GM21360 (cell line): ENCODE results near the gene DAO.
"Not testable (repeated sequence)": the region's sequence is repeated elsewhere in the genome, so short reads cannot be mapped to it uniquely, and the experiment has no call there.

Experiments
- ATAC-seq: cut with Tn5 transposase; IDR thresholded peaks from one replicate; pipeline ENCODE4 v1.9.1; 2021; ENCODE audit warnings: mild to moderate bottlenecking, moderate library complexity; ENCODE audit not compliant: unreplicated experiment

The DAO gene

DNA sequence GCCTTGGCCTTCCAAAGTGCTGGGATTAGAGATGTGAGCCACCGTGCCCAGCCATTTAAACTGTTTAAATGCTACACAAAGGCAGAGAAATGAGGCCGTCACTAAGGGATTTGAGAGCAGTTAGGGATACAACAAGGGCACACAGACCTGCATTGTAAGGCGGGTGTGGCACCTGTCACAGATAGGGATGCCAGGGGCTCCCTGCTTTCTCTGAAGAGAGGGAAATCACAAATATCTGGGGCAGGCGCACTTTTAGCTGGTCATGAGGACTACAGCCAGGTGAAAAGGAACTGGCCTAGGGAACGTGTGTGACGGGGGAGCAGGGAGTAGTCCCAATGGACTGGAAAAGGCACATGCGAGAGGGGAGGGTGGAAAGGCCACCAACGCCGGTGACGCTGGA, 32.2 kb upstream of the DAO start:
- ATAC-seq, result no peak

DNA sequence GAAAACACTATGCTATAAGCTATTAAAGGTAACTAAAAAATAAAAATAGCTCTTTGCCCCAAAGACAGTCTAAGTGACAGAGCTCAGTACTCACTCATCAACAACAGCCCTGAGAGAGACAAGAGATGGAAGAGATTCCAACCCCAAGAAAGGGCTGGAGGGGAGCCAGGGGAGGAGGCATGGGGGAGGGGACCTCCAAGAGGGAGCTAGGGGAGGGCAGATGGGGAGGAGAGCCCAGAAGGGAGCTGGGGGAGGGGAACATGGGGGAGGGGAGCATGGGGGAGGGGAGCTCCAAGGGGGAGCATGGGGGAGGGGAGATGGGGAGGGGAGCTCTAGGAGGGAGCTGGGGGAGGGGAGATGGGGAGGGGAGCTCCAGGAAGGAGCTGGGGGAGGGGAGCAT, 30.2 kb upstream of the DAO start:
- ATAC-seq, result no peak

DNA sequence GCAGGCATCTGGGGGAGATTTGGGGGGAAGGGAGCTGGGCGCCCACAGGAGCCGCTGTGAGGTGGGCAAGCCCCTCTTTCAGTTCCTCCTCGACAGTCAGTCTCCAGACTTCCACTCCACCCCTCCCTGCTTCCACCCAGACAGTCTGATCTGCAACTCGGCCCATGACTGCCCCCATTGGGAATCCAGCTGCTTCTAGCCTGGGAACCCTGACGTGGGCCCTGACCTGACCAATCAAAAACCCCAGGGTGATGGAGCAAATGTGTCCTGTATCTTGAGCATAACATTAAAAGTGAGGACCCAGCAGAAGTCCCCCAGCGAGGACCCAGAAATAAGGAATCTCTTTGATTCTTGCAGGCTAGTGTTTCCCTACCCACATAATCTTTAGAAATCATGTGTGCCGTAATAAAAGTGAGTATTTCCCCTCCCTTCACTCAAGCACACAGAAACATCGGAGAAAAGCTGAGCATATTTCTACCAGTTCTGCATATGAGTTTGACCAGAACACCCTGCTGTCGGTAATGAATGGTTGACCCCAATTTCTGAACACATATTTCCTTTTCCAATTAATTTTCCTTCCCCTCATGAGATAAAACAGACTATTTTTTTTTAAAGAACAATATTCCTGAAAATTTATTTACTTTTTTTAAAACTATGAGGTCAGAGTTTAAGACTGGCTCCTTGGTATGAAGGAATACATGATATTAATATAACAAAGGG, 28.9 kb upstream of the DAO start:
- ATAC-seq, result peak; percentile 73

DNA sequence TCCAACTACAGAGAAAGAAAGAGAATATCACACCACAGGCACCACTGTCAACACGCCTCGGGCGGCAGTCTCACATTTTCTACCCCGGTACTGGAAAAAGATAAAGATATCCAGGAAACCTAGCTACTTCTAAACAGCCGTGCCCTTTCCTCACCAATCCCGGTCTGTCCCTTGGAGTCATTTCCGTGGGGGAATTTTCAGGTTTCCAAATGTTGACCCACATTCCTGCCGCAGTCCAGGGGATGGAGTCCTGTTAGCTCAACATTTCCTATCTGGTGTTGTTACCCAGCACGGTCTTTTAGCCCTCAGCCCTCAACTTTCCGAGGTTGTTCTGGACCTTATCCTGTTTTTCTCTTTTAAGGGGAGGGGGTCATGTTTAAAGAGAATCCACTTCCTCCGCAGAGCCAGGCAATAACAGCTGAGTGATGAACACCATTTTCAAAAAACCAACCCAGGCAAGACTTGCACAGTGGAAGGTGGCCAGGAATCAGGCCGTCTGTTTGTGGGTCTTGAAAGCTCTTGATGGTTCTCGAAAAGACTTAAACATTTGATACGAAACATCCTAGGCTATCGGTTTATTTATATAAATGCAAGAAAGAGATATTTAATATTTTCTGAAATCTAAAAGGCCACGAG, 27.1 kb upstream of the DAO start:
- ATAC-seq, result no peak

DNA sequence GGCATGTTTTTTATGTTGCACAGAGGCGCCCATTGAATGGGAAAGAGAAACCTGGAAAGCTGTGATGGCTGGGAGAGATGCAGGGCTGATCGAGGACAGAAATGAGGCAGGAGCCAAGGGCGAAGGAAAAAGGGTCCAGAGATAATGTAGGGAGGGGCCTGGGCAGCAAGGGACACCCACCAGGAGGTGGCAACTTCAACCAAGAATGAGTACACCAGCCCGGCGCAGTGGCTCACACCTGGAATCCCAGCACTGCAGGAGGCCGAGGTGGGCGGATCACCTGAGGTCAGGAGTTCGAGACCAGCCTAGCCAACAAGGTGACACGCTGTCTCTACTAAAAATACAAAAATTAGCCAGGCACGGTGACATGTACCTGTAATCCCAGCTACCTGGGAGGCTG, 26.5 kb upstream of the DAO start:
- ATAC-seq, result no peak

DNA sequence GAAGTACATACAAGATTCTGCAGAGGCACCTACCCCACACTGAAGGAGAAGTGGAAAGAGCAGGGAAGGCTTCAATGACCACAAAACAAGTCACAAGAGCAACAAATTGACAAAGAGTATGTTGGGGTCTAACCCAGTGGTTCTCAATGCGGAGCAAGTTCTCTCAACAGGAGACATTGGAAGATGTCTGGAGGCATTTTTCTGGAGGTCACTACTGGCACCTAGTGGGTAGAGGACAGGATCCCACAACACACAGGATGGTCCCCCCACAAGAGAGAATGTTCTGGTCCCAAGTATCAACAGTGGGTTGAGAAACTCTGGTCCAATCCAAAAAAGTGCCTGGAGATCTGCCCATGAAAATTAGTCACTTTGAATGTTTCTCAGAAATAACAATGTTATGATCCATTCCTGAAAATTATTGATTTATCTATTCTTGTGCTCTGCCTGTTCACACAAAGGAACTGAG, 25.9 kb upstream of the DAO start:
- no peak for ATAC-seq

DNA sequence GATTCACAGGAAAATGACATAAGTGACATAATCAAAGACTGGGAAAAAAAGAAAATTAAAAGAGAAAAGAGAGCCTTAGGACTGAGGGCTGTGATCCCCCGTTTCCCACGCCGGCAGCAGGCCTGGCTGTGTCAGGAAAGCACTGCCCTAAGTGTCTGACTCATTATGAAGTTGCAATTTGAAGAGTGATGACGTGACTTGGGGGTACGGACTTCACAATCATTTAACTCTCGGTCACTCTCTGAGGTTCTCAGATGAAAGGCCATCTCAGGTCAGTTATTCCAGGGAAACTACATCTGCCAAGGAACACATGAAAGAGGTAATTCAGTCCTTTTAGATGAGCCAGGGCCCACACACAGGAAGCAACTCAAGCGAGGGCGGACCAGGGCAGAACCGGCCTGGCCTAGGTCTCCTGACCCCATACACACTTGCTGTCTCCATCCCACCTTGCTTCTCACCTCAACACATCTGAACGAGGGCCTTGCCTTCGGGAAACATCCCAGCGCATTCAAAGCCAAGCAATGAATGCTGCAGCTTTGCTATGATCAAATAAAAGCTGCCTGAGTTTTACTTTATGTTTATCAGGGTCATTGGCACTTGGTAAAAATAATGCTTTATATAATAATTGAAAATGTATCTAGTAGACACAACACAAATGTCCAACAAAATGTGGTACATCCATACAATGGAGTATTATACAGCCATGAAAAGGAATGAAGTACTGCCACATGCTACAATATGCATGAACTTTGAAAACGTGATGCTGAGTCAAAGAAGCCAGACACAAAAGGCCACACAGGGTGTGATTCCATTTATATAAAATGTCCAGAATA, 25.2 kb upstream of the DAO start:
- ATAC-seq, result no peak

DNA sequence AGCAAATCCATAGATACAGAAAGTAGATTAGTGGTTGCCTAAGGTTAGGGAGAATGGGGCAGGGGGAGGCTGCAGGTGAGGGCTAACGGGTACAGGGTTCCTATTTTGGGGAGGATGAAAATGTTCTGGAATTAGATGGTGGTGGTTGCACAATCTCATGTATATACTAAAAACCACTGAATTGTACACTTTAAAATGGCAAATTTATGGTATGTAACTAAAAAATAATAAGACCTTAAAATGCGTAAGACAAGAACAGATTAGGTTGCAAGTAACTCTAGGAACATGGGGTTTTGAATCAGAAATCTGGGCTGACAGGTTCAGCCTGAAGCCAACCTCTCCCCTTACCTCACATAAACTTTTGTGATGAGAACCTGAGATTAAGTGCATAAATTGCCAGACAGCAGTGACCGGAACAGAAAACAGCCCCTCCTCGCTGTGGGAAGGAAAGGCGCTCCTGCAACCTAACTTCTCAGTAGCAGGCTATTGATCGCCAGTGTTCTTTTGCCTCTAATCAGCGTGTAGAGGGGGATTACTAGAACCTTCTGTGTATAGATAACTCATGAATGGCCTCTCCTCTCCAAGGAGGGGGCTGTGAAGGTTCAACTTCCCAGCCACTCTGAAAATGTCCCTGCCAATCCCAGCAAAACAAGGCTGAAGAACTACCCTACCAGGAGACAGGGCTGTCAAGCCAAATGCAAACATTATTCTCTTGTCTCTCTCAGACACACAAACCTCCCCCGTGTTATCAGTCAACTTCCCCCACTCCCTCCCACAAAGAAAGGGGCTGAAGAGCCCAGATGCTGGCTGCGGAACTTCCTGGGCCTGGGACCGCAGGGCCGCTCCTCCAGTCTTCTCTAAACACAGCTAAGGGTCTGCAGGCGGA, 24.4 kb upstream of the DAO start:
- no peak for ATAC-seq

DNA sequence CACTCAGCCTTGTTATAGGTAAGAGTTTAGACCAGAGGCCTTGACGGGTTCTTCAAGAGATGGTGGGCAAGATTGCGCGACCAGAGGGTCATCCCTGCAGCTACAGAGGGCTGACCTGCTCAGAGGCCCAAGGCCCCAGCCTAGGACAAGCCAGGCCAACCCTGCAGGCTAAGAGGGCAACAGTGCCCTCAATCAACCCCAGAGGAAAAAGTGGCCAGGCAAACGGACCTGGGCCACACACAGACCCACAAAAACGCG, 23.8 kb upstream of the DAO start:
- no peak for ATAC-seq

DNA sequence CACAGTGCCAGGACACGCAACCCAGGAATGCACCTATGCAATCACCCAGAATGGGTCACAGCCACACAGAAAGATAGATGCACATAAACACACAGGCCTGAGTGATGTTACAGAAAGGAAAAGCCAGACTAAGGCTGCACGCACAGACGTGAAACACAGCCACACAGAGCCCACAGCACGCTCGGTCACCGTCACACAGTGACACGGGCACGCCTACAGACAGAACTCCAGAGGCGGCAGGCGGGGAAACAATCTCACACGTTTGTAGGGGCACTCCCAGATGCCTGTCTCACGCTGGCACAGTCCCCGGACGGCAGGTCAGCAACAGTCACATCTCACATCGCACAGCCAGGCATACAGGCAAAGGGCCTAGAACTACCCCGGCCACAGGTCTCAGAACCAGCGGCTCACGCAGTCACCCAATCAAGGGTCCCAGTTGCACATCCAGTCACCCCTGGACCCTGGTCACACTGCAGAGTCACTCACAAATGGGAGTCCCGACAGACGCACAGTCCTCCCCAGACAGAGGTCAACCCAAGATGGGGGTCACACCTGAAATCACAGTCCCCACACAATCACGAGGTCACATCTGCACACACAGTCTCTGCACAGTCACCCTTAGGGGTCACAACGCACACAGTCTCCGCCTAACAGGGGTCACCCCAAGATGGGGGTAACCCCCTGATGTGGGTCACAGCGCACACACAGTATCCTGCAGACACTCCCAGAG, 23.3 kb upstream of the DAO start:
- peak; percentile 14 for ATAC-seq

DNA sequence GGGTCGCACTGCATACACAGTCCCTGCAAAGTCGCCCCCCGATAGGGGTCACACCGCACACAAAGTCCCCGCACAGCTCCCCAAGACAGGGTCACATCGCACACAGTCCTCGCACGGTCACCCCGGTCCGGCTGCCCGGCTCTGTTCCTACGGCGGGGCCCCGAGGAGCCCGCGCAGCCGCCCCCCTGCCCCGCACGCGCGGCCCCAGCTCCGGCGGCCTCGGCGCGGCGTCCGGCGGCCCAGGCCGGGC, 22.8 kb upstream of the DAO start:
- ATAC-seq, result peak; percentile 26

DNA sequence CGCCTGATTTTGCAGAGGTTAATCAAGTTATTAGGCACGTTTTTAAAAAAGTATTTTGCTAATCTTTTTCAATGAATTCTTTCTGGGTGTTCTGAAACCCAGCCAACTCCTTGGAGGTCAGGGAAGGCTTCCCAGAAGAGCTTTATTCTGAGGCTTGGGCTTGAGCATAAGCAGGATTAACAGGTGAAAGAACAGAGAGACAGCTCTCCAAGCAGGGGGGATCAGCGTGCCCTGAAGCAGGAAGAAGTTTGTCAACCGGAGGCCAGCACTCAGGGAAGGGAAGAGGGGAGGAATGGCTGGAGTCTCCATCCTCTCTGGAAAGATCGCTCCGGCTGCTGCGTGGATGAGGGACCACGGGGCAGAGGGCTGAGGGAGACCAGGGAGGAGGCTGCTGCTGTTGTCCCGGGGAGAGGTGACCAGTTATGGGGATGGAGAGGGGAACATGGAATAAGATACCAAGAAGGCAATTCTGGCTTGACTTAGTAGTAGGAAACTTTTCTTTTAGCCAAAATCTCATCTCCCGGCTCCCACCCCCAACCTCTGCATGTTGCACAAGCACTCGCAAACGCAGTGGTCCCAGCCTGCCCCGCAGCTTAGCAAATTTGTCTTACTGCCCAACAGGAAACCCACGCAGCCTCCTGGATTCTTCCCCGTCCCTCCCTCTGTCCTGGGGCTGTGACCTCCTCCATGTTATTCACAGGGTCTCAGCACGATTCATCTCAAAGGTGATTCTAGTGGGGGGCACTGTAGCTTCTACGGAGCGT, 21.4 kb upstream of the DAO start:
- no peak for ATAC-seq

DNA sequence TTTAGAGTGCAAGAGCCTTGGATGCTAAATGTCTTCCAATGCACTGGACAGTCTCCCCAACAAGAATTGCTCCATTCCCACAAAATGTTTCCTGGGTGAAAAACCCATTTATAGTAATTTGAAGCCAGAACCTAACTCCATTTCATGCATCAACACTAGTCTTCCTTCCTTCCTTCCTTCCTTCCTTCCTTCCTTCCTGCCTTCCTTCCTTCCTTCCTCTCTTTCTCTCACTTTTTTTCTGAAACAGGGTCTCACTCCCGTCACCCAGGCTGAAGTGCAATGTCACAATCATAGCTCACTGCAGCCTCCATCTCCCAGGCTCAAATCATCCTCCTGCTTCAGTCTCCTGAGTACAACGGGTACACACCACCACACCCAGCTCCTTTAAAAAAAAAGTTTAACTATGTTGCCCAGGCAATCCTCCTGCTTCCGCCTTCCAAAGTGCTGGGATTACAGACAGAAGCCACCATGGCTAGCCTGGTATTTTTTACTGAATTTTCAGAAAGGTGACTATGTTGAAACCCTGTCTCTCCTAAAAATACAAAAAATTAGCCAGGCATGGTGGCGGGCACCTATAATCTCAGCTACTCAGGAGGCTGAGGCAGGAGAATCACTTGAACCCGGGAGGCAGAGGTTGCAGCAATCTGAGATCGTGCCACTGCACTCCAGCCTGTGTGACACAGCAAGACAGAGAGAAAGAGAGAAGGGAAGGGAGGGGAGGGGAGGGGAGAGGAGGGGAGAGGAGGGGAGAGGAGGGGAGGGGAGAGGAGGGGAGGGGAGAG, 20.6 kb upstream of the DAO start:
- ATAC-seq, result not testable (repeated sequence)

DNA sequence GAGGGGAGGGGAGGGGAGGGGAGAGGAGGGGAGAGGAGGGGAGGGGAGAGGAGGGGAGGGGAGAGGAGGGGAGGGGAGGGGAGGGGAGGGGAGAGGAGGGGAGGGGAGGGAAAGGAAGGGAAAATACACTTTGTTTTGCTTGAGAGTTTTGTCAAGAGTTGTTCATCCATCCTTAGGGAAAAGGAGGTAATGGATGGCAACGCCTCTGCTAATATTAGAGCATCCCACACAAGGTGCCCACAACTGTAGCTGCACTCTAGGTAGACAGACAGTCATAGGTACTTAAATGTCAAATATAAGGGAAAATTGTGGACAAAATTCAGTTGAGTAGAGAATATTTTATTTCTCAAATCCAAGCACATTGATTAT, 20.0 kb upstream of the DAO start:
- no peak for ATAC-seq

DNA sequence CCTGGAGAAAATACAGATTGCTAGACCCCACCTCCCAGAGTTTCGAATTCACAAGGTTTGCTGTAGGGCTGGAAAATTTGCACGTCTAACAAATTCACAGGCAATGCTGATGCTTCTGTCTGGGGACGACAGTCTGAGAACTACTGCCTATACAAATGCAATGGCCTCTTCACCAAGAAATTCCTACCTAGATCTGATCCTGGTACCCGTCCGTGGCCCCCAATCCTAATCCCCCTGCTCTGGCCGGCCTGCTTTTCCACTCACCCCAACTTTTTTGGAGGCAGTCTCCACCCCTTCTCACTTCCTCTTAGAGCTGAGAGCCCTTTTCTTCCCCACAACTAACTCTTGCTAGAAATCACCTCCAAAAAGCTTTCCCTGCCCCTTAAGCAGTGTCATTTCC, 19.4 kb upstream of the DAO start:
- ATAC-seq, result no peak

DNA sequence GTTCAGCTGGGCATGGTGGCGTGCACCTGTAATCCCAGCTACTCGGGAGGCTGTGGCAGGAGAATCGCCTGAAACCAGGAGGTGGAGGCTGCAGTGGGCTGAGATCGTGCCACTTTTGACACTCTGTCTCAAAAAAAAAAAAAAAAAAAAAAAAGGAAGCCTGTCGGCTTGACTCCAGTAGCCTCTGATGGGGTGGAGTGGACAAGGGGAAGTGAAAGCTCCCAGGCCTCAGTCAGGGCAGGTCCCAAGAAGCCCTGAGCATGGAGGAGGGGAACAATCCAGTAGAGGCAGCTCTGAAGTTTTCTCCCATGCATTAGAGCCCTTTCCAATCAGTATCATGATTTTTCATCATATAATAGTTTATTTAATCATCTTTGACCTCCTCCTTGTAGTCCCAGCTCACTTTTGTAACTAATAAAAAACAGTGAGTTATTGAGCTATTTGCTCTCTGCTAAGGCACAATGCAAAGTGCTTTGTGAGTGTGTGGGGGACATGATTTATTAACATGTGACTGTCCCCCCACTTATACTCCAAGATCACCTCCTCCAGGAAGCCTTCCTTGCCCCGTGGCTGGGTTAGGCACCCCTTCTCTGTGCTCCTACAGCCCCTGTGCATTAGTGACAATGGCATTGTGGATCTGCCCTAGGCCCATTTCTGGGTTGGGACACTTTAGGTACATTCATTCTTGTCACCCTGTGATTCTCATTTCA, 17.9 kb upstream of the DAO start:
- ATAC-seq, result no peak

DNA sequence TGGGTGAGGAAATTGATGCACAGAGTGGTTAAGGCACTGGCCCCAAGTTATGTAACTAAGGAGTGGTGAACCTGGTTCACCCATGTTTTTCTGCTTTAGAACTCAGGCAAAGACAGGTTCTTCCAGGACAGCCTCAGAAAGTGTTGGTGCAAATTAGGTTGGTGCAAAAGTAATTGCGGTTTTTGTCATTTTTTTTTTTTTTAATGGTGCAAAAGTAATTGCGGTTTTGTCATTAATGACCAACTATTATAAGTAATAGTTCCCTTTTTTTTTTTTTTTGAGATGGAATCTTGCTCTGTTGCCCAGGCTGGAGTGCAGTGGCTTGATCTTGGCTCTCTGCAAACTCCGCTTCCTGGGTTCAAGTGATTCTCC, 17.3 kb upstream of the DAO start:
- ATAC-seq, result no peak

DNA sequence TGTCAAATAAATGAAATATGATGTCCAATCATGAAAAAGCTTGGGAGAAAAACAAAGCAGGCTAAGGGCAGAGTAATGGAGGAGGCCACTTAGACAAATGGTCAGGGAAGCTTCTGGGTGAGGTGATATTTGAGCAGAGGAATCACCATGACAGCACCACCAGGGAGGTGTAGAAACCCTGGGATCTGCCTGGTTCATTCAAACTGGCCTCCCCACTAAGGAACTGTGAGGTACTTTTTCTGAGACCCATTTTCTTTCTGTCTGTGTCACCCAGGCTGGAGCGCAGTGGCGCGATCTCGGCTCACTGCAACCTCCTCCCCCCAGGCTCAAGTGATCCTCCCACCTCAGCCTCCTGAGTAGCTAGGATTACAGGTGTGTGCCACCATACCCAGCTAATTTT, 14.7 kb upstream of the DAO start:
- no peak for ATAC-seq

DNA sequence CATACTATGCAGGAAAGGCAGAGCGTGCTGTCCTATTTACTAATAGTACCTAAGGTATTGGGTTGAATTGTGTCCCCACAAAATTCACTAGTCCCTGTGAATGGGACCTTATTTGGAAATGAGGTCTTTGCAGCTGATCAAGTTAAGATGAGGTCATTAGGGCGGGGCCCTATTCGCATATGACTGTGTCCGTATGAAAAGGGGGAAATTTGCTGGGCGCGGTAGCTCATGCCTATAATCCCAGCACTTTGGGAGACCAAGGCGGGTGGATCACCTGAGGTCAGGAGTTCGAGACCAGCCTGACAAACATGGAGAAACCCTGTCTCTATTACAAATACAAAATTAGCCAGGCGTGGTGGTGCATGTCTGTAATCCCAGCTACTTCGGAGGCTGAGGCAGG, 13.8 kb upstream of the DAO start:
- ATAC-seq, result not testable (repeated sequence)
